ENCODE results near the gene FOXK2. TPM values are rescaled to one million over a fixed set of nuclear protein-coding genes. Genes with fewer than 3 reads are reported as not detected.
A peak's percentile ranks its signal among the peaks of the same experiment; 100 is the strongest.
"Not testable (repeated sequence)": the region's sequence is repeated elsewhere in the genome, so short reads cannot be mapped to it uniquely, and the experiment has no call there.

Gene FOXK2
- total RNA-seq, 1 donor from 2014 or later: 65.3 TPM

DNA sequence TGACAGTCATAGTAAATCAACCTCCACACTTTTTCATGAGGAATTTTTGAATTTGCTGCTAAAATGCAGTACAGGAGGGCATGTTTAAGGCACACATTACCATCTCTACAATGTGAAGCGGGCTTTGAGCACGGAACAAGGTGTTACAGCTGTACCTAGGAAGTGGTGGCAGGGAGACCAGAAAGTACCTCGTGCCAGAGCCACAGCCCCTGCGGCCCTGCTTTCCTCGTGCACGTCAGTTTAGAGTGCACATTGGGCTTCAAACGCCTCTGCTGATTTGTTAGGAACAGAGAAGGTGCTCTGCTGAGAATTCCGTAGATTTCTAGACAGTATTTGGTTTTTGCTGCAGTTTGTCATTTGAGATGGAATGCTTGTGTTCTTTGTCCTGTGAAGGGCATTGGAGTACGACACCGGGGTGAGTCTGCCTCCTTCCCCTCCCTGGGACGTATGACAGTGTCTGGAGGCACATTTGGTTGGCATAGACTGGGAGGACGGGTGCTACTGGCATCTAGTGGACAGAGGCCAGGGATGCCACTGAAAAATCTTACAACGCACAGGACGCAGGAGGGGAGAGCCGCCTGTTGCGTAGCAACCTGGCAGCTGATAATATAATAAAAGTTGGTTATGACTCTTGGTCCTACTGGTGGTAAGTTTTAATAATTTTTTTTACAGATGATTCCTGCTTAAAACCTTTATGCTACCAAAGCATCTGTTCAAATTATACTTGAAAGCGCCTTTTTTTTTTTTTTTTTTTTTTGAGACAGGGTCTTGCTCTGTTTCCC is 9.1 kb downstream of the FOXK2 start:
- DNase-seq (ENCODE audit: low spot score): no peak

DNA sequence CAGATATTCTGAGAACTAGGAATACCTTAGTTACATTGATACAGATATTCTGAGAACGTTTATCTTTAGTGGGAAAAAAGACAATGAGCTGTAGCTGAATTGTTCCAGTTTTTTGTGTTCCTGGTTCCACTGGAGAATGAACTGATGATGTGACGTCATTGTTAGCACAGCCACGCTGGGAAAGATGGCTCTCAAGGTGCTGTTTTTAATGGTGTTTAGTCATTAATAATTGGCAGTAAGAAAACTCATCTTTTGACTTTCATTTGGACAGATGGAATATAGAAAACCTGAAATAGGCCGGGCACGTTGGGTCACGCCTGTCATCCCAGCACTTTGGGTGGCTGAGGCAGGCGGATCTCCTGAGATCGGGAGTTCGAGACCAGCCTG is 10.4 kb downstream of the FOXK2 start:
- DNase-seq (ENCODE audit: low spot score): no peak

DNA sequence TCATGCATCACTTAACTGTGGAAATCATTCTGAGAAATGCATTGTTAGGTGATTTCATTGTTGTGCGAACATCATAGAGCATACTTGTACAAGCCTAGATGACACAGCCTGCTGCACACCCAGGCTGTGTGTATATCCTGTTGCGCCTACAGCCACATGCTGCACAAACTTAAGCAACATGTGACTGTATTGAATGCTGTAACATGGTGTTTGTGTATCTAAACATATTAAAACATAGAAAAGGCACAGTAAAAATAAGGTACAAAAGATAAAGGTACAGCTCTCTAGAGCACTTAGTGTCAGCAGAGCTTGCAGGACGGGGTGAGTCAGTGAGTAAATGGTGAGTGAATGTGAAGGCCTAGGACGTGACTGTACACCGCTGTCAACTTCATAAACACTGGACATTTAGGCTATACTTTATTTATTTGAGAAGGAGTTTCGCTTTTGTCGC is 11.9 kb downstream of the FOXK2 start:
- no peak for DNase-seq (ENCODE audit: low spot score)

DNA sequence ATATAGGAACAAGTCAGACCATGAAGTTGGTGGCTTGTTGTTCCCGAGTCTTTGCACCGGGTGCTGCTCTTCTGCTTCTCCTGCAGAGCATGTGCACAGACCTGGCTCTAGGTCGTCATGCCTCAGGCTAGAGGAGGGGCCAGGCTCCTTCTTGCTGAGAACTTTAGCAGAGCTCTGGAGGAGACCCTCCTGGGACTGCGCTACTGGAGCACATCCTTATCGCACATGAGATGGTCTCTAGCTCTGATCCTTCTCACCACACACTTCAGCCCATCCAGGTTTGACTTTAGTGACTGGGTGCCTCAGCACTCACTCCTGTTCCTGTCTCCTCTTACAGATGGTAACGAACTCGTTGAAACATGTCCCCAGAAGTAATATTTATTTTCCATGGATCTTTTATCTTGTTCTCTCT is 14.9 kb downstream of the FOXK2 start:
- DNase-seq (ENCODE audit: low spot score): no peak

DNA sequence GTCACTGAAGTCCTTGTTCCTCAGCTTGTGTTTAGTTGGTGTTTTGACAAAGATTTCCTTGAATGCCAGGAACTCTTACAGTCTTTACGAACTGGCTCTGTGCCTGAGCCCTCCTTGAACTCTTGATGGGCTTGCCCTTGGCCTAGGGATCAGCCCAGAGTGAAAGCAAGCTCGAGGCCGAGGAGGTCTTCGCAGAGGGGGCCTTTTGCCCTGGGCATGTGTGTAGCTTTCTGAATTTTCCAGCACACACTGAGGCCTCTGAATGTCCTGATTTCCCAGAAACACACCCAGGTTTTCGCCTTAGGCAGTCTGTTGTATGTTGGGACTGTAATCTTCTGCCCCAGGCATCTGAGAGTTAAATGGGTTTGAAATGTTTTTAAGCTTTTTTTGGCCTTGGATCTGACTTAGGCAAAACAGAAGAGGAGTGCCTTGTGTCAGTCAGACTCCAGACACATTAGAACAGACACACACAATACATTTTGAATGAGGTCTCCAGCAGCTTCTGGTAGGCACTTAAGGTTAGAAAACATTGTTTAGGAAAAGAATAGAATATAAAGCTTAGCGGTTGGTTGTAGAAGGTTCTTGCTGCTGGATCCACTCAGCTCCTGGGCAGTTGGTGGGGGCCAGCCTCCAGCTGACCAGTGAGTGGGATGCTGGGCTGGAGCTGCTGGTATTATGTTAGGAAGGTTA is 17.1 kb downstream of the FOXK2 start:
- no peak for DNase-seq (ENCODE audit: low spot score)

DNA sequence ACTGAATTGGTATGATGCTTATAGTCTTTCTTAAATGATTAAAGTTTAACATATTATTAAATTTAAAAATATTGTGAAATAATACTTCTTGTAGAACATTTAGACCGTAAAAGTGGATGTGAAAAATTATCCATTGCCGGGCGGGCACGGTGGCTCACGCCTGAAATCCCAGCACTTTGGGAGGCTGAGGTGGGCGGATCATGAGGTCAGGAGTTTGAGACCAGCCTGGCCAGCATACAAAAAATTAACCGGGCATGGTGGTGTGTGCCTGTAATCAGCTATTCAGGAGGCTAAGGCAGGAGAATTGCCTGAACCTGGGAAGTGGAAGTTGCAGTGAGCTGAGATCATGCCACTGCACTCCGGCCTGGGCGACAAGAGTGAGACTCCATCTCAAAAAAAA is 17.7 kb downstream of the FOXK2 start:
- not testable (repeated sequence) for DNase-seq (ENCODE audit: low spot score)

DNA sequence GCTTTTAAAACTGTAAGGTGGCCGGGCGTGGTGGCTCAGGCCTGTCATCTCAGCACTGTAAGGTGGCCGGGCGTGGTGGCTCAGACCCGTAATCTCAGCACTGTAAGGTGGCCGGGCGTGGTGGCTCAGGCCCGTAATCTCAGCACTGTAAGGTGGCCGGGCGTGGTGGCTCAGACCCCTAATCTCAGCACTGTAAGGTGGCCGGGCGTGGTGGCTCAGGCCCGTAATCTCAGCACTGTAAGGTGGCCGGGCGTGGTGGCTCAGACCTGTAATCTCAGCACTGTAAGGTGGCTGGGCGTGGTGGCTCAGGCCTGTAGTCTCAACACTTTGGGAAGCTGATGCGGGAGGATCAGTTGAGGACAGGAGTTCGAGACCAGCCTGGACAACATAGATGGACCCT is 19.5 kb downstream of the FOXK2 start:
- DNase-seq (ENCODE audit: low spot score): not testable (repeated sequence)

DNA sequence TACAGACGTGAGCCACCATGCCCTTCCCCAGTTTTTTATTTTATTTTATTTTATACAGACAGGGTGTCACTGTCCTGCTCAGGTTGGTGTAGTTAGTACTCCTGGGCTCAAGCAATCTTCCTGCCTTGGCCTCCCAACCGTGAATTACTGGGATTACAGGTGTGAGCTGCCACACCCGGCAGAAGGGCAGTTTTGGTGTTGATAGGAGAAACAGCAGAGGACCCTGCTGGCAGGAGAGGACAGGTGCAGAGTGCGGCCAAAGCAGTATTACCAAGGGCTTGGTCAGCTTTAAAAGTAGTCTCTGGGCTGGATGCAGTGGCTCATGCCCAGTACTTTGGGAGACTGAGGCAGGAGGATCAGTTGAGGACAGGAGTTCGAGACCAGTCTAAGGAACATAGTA is 22.9 kb downstream of the FOXK2 start:
- no peak for DNase-seq (ENCODE audit: low spot score)

DNA sequence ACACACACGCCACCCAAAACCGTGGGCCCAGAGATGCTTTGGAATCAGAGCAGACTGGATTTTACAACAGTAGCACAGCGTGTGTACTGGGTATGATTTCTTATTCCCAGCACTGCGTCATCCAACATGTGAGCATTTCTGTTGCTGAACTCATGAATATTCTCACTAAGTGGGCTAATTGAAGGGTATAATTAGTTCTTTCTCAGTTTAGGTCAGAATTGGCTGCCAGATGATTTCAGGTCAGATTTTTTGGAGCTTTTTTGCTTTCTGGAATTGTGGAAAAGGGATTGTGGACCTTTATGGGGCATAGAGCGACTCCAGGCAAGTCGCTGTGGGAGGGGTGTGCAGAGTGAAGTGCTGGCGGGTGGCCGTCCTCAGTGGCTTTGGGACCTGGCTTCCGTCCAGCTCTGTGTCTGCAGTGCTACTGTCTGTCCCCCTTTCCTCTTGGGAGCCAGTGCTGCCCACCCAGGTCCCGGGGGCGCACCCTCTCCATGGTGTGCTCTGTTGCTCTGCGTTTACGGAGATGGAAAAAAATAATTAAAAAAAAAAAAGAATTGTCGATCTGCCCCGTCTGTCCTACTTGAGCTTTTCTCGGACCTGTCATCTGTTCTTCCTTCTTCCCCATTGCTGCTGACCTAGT is 25.0 kb downstream of the FOXK2 start:
- no peak for DNase-seq (ENCODE audit: low spot score)

DNA sequence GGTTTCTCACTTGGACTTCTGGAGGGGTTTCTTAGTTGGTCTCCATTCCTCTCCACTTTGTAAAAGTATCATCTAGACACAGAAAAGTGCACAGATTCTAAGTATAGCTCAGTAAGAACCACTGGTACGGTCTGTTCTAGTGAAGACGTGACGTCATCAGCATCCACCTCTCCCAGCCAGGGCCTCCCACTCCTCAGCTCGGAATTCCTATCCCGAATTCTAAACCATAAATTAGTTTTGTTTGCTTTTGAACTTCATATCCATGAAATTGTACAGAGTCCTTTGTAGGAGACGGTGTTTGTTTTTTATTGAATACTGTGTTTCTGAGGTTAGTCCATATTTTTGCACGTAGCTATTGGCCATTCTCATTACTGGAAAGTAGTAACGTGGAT is 25.5 kb downstream of the FOXK2 start:
- DNase-seq (ENCODE audit: low spot score): no peak

DNA sequence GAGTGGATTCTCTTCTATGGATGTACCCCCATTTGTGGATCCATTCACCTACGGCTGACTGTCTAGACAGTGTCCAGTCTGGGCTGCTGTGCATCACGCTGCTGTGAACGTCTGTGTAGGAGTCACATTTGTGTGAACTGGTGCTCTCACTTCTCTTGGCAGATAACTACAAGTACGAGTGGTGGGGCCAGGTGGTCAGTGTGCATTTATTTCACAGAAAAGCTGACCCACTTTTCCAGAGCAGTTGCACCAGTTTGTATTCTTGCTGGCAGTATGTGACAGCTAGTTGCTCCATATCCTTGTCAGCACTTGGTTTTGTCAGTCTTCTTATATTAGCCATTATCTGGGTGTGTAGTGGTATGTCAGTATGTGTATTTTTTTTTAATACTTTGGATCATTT is 28.4 kb downstream of the FOXK2 start:
- no peak for DNase-seq (ENCODE audit: low spot score)

DNA sequence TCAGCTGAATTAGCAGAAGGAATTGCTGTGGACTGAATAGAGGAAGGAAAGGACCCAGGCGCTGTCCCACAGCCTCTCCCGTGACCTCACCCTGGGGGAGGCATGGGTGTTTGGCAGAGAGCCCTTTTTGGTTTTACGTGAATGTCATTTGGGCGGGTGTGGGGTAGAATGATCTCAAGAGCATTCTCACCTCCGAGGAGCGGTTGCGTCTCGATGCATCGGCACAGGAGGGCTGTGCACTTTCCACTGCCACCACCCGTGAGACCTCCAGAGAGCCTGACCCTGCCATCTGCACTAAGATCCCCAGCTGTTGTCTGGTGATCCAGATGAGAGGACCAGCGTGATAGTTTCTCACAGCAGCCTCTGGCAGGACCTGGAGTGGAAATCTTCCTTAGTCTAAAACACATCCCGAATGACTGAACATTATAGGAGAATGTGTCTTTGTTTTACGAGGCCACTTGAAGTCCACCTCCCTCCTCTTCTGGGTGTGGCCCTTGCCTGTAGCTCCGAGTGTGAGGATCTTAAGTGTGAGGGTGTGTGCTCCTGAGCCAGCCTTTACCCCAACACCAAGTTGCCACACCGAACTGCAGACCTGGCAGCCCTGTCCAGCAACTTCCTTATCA is 29.3 kb downstream of the FOXK2 start:
- no peak for DNase-seq (ENCODE audit: low spot score)

DNA sequence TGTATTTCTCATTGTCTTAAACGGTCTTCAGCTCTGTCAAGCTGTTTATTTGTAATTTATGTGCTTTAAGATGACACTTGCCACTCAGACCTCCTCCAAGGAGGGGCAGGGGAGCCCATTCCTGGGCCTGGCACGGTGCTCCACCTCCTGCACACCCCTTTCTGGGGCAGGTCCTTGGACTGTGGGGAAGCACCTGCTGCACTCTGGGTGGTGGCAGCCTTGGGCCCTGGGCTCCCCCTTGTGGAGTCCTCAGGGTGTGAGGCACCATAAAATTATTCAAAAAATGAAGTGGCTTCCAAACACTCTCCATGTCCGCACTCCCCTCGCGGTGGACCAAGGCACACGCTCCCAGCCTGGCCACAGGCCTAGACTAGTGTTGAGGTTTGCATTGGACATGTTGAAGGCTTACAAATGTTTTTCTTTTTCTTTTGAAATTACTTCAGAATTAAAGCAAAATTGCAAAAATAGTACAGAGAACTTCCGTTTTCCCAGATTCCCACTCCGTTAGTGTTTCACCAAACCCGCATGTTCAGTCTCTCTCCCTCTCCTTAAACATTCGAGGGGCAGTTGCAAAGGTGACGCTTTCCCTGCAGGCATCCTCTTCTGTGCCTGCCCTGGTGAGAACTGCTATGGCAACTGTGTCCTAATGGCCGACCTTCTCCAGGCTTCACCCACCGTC is 32.4 kb downstream of the FOXK2 start:
- DNase-seq (ENCODE audit: low spot score): peak; percentile 92

DNA sequence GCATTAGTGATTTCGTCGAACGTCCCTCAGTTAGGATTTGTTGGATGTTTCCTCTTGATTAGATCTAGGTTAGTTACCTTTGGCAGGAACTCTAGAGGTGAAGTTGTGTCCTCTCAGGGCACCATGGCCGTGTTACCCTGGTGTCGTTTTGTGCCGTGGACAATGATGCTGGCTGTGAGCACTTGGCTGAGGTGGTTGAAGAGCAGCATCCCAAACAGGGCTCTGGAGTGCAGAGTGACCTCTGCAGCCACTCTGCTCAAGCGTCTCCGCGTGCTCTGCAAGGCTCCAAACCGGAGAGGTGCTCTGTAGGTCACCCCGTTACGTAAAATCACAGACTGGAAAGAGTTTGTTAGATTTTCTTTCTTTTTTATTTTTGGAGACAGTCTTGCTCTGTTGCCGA is 33.0 kb downstream of the FOXK2 start:
- no peak for DNase-seq (ENCODE audit: low spot score)

DNA sequence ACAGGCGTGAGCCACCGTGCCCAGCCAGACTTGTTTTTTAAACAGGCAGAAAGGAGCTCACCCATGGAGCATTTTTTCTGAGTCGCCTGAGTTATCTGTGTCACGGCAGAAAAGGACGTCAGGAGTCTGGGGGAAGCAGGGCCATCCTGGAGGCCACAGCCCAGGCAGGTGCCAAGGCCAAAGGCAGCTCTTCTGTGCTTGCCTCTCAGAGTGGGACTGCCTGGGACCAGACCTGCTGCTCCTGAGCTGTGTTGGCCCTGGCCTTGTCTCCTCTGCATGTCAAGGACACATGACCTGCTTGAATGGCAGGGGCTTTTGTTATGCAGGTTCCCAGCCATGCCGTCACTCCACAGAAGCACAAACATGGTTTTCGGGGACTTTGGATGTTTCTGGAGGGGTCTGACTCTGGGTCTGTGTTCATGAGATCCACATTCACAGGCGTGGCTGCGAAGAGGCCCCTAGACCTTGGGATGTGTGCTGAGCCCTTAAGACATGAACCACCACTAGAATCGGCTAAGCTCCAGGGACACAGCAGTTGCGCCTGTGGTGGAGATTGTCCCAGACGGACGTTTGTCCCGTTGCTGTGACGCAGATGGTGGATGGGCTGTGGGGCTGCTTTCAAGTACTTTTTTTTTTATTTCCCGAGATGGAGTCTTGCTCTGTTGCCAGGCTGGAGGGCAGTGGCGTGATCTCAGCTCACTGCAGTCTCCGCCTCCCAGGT is 33.8 kb downstream of the FOXK2 start:
- no peak for DNase-seq (ENCODE audit: low spot score)

DNA sequence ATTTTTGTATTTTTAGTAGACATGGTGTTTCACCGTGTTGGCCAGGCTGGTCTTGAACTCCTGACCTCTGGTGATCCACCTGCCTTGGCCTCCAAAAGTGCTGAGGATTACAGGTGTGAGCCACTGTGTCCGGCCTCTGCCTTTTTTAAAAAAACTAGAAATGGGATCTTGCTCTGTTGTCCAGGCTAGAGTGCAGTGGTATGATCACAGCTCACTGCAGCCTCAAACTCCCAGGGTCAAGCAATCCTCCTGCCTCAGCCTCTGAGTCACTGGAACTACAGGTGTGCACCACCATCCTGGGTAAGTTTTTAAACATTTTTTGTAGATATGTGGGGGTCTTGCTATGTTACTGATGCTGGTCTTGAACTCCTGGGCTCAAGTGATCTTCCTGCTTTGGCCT is 38.0 kb downstream of the FOXK2 start:
- not testable (repeated sequence) for DNase-seq (ENCODE audit: low spot score)

DNA sequence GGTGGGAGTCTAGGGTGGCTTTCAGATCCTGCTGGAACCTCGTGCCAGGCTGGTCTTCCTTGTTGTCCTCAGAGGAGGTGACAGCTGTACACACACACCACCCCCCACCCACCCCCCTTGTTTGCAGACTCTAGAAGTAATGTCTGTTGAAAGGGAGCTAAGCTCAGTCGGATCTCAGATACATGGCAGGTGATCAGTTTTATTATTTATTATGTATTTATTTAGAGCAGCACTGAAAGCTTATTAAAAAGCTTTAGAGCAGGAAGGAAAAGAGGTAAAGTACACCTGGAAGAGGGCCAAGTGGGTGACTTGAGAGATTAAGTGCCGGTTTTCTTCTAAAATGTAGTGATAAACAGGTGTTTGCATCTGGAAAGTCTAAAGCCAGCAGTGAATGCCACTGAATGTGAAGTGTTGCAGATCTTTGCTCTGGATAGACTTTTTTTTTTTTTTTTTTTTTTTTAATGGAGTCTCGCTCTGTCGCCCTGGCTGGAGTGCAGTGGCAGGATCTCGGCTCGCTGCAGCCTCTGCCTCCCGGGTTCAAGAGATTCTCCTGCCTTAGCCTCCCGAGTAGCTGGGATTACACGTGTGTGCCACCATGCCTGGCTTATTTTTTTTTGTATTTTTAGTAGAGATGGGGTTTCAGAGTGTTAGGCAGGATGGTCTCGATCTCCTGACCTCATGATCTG is 40.2 kb downstream of the FOXK2 start:
- DNase-seq (ENCODE audit: low spot score): no peak

DNA sequence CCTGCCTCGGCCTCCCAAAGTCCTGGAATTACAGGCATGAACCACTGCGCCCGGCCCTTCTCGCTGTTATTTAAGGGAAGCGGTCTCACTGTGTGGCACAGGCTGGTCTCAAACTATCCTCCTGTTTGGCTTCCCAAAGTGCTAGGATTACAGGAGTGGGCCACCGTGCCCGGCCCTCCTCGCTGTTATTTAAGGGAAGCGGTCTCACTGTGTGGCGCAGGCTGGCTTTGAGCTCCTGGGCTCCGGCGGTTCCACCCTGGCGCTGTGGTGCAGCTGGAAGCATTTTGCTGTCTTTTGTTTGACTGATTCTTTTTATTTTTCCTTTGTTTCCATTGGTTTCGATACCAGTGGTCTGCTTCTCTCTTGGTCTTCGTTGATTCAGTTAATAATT is 40.7 kb downstream of the FOXK2 start:
- no peak for DNase-seq (ENCODE audit: low spot score)

DNA sequence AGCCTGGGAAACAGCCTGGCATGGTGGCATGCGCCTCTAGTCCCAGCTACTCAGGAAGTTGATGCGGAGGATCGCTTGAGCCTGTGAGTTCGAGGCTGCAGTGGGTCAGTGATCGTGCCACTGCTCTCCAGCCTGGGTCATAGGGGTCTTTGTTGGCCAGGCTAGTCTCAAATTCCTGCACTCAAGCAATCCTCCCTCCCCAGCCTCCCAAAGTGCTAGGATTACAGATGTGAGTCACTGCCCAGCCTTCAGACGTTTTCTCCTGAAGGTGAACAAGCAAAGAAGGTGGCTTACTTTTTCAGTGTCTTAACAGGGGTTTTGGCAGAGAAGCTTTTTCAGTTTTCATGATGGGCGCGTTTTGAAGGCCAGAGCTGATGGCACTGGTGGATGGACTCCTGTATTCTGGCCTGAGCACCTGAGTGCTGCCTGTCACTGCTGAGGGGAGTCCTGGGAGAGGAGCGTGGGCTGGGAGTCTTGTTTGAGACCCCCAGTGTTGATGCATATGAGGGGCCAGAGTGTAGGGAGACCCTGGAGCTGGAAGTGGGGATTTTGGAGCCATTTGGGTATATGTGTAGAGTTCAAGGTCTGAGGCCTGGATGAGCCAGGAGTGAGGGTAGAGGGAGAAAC is 41.4 kb downstream of the FOXK2 start:
- DNase-seq (ENCODE audit: low spot score): no peak

Measured in mesenteric fat pad (tissue), 1 donor.